Measurements from ENCODE around the gene CHRNB4. TPM values are rescaled to one million over a fixed set of nuclear protein-coding genes. Genes with fewer than 3 reads are reported as not detected.

CHRNB4 gene
- total and polyA plus RNA-seq, 2 of the 8 experiments (the other 6 are each of a cell fraction or from before 2014, with no cell fraction given): 2.4 to 4.5 TPM

- no peak for TF ChIP-seq CHD7 (IDR thresholded peaks at IDR 0.05; ENCODE audit: insufficient replicate concordance, low read length)
Measured at GRCh38 chr15:78689626-78690025, 48.6 kb upstream of the CHRNB4 start (continued).
